ENCODE data around the gene HMGB2.

DNA sequence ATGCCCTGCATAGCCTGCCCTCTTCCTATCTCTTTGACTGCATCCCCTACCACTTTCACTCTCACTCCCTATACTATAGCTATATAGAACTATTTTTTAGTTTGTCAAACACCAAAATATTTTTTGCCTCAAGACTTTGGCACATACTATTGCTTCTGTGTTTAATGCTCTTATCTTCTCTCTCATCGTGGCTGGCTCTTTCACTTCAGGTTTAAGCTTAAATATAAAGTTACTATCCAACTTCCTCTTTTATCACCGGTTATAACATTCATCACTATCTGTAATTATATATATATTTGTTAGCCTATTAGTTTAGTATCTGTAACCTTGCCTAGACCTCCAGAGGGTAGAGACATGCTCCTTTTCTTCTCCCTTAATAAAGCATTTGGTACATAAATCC lies 11.5 kb upstream of the HMGB2 start:
- TF ChIP-seq CTCF (conservative IDR thresholded peaks at IDR 0.05 in 1 of 2, IDR thresholded peaks at IDR 0.05 in 1 of 2; ENCODE audit: extremely low read depth in 1 of 2, insufficient read depth in 1 of 2, low read depth in 1 of 2, low read length in 2 of 2) (no peak), EZH2 (IDR thresholded peaks at IDR 0.05; ENCODE audit: borderline replicate concordance, low read length) (no peak)
